ENCODE measurements around the gene TIAM2.

GRCh38 chr6:155284775-155285174 lies 289.7 kb downstream of the TIAM2 start:
- TF ChIP-seq CTCF (IDR thresholded peaks at IDR 0.05) = no peak
- no peak for TF ChIP-seq POLR2AphosphoS5 (IDR thresholded peaks at IDR 0.05)

Measured in esophagus muscularis mucosa (tissue), 3 donors.